ENCODE data around the gene PTPRK. TPM values are rescaled to one million over a fixed set of nuclear protein-coding genes. Genes with fewer than 3 reads are reported as not detected.
A peak's percentile ranks its signal among the peaks of the same experiment; 100 is the strongest.

PTPRK gene
- total RNA-seq, 1 donor from 2014 or later: 43.0 TPM

GRCh38 chr6:128242765-128243403 is 277.5 kb downstream of the PTPRK start:
- ATAC-seq: no peak

GRCh38 chr6:128241216-128241615 is 279.2 kb downstream of the PTPRK start:
- no peak for ATAC-seq
- intact Hi-C loops (cut with micrococcal nuclease): no loop called here
- no peak for DNase-seq

More at GRCh38 chr6:128242765-128243403, 277.5 kb downstream of the PTPRK start:
- no peak for DNase-seq
- intact Hi-C loops (cut with micrococcal nuclease): no loop called here

GRCh38 chr6:128240024-128240428 is 280.4 kb downstream of the PTPRK start:
- intact Hi-C loops (cut with micrococcal nuclease): no loop called here
- DNase-seq: no peak

GRCh38 chr6:128239146-128239545 is 281.3 kb downstream of the PTPRK start:
- no peak for DNase-seq
- ATAC-seq: no peak
- intact Hi-C loops (cut with micrococcal nuclease): no loop called here

More at GRCh38 chr6:128240024-128240428, 280.4 kb downstream of the PTPRK start:
- no peak for ATAC-seq

GRCh38 chr6:128238225-128238624 is 282.2 kb downstream of the PTPRK start:
- ATAC-seq (no peak), DNase-seq (no peak)
- intact Hi-C loops (cut with micrococcal nuclease): no loop called here

- DNase-seq: no peak
- intact Hi-C loops (cut with micrococcal nuclease): no loop called here
- ATAC-seq: no peak
Measured at GRCh38 chr6:128235556-128235955, 284.8 kb downstream of the PTPRK start.

GRCh38 chr6:128233531-128233930 is 286.9 kb downstream of the PTPRK start:
- no peak for ATAC-seq
- no peak for DNase-seq
- intact Hi-C loops (cut with micrococcal nuclease): no loop called here

GRCh38 chr6:128230267-128230989 is 290.0 kb downstream of the PTPRK start:
- intact Hi-C loops (cut with micrococcal nuclease): no loop called here
- DNase-seq (no peak), ATAC-seq (peak; percentile 58)

GRCh38 chr6:128225612-128226011 is 294.8 kb downstream of the PTPRK start:
- ATAC-seq (no peak), DNase-seq (no peak)
- intact Hi-C loops (cut with micrococcal nuclease): no loop called here

GRCh38 chr6:128216917-128217316 is 303.5 kb downstream of the PTPRK start:
- DNase-seq (no peak), ATAC-seq (no peak)
- intact Hi-C loops (cut with micrococcal nuclease): no loop called here

- ATAC-seq: no peak
- intact Hi-C loops (cut with micrococcal nuclease): no loop called here
- DNase-seq: no peak
Measured at GRCh38 chr6:128209771-128210170, 310.6 kb downstream of the PTPRK start.

- intact Hi-C loops (cut with micrococcal nuclease): no loop called here
- DNase-seq (no peak), ATAC-seq (no peak)
Measured at GRCh38 chr6:128208851-128209580, 311.4 kb downstream of the PTPRK start.

GRCh38 chr6:128208078-128208477 is 312.3 kb downstream of the PTPRK start:
- intact Hi-C loops (cut with micrococcal nuclease): no loop called here
- ATAC-seq (no peak), DNase-seq (no peak)

- intact Hi-C loops (cut with micrococcal nuclease): no loop called here
- no peak for DNase-seq
- no peak for ATAC-seq
Measured at GRCh38 chr6:128206610-128207426, 313.6 kb downstream of the PTPRK start.

GRCh38 chr6:128204616-128205015 is 315.8 kb downstream of the PTPRK start:
- intact Hi-C loops (cut with micrococcal nuclease): no loop called here
- no peak for DNase-seq
- no peak for ATAC-seq

- ATAC-seq: peak; percentile 60
Measured at GRCh38 chr6:128202169-128202765, 318.1 kb downstream of the PTPRK start.

GRCh38 chr6:128200789-128201188 is 319.6 kb downstream of the PTPRK start:
- DNase-seq (no peak), ATAC-seq (no peak)
- intact Hi-C loops (cut with micrococcal nuclease): no loop called here

More at GRCh38 chr6:128202169-128202765, 318.1 kb downstream of the PTPRK start:
- intact Hi-C loops (cut with micrococcal nuclease): no loop called here
- DNase-seq: no peak

- intact Hi-C loops (cut with micrococcal nuclease): no loop called here
- ATAC-seq (no peak), DNase-seq (no peak)
Measured at GRCh38 chr6:128199461-128199860, 320.9 kb downstream of the PTPRK start.

GRCh38 chr6:128192972-128193371 is 327.4 kb downstream of the PTPRK start:
- intact Hi-C loops (cut with micrococcal nuclease): no loop called here
- DNase-seq (no peak), ATAC-seq (no peak)

Measured in left ventricle myocardium superior (tissue), 1 donor.